ENCODE data around the gene TMC3.
"Not testable (repeated sequence)": the region's sequence is repeated elsewhere in the genome, so short reads cannot be mapped to it uniquely, and the experiment has no call there.

Gene TMC3

GRCh38 chr15:81384891-81385720, 11.1 kb upstream of the TMC3 start:
- DNase-seq (ENCODE audit: low read depth, low spot score): no peak

- DNase-seq (ENCODE audit: low read depth, low spot score): no peak
Observed at GRCh38 chr15:81381720-81382119, 7.7 kb upstream of the TMC3 start.

DNA sequence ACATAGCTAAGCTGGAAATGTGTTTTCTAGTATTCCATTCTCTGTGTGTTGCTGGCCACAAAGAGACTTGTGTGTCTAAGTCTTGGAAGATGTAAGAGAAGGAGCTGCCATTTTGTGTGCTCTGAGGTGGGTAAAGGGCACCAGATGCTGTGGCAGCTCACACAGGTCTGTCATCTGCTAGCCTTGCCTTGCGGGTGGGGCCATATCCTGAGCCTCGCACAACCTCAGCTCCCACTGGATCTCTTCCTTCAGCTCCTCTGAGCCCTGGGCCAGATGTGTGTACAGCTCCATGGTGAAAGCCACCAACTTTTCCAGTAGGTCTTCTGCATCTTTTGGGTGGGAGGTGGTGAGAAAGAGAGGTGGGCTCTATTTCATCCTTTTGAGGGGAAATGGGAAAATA, 6.7 kb upstream of the TMC3 start:
- no peak for DNase-seq (ENCODE audit: low read depth, low spot score)

- DNase-seq (ENCODE audit: low read depth, low spot score): no peak
Observed at GRCh38 chr15:81380203-81380602, 6.2 kb upstream of the TMC3 start.

- no peak for DNase-seq (ENCODE audit: low read depth, low spot score)
Observed at GRCh38 chr15:81379269-81379668, 5.3 kb upstream of the TMC3 start.

GRCh38 chr15:81378443-81378842, 4.4 kb upstream of the TMC3 start:
- no peak for DNase-seq (ENCODE audit: low read depth, low spot score)

GRCh38 chr15:81377871-81378270, 3.9 kb upstream of the TMC3 start:
- no peak for DNase-seq (ENCODE audit: low read depth, low spot score)

DNA sequence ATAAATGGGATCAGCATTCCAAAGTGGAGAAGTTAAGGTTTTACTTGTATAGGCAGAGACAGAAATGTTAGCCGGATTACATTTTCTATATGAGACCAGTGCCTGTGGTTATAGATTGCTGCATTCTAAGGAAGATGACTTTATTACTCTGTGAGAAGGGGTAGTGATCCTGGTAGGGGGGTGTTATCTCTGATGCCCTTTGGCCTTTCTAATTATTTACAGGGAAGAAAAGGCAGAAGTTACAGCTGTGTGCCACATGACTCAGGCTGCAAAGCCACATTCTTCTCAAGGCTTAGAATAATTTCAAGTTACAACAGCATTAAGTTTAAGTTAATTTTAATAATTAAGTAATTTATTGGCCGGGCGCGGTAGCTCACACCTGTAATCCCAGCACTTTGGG, 2.2 kb upstream of the TMC3 start:
- no peak for DNase-seq (ENCODE audit: low read depth, low spot score)

DNA sequence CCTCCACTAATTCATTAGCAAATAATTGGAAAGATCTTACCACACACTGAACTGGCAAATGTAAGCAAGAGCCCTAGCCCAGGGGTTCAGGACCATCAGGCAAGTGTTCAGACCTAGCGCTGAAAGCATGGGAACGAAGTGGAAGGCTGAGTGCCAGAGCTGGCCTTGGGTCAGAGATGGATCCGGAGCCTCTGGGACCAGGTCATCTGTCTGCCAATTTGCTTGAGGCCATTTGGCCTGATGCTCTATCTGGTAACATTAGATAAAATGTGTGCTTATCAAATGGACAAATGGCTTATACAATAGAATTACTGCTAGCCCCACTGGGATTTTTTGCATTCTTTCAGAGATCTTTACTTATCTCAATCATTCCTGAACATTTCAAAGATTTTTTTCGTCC, 1.4 kb upstream of the TMC3 start:
- DNase-seq (ENCODE audit: low read depth, low spot score): no peak

- DNase-seq (ENCODE audit: low read depth, low spot score): no peak
Observed at GRCh38 chr15:81373176-81373575, 837 bp downstream of the TMC3 start.

- DNase-seq (ENCODE audit: low read depth, low spot score): no peak
Observed at GRCh38 chr15:81372575-81372974, 1.4 kb downstream of the TMC3 start.

DNA sequence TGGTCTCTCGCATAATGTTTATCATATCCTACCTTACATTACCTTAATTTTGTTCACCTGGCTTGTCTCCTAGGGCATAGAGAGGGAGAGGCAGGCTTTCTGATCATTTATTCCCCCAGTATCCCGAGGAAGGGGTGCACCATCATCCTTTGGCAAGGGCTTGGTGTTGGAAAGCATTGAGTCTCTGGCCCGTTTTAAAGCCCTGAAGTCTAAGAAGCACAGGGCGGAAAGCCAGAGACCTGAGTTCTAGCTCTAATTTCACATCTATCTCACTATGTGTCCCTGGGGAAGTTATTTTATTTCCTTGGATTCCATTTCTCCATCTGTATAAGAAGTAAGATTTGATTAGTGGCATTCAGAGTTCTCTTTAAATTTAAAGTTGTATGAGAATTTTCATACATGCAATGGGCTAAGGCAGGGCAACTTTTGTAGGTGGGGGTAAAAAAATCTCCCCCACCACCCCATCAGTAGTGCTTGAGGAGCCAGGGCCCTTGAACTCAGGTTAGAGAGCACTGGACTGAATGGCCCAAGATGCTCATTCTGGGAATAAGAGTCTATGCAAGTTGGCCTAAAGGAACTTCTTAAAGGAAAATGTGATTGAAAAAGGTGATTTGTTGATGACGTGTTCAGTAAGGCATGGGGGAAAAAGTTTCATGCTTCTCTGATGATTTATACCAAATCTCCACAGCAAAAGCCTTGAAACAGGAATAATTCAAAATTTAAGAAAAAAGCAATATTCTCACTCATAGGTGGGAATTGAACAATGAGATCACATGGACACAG, 10.1 kb downstream of the TMC3 start:
- DNase-seq (ENCODE audit: low read depth, low spot score): no peak

- DNase-seq (ENCODE audit: low read depth, low spot score): no peak
Observed at GRCh38 chr15:81363276-81363675, 10.7 kb downstream of the TMC3 start.

DNA sequence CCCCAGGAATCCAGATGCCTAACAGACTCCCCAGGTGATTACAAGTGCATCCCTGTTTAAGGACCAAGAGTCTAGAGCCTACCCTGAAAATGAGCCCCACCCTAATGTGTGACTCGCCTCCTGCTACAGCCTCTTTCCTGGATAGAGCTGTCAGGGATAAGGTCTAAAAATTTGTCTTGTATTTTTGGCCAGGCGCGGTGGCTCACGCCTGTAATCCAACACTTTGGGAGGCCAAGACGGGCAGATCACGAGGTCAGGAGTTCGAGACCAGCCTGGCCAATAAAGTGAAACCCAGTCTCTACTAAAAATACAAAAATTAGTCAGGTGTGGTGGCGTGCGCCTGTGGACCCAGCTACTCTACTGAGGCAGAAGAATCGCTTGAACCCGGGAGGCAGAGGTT, 11.2 kb downstream of the TMC3 start:
- no peak for DNase-seq (ENCODE audit: low read depth, low spot score)

DNA sequence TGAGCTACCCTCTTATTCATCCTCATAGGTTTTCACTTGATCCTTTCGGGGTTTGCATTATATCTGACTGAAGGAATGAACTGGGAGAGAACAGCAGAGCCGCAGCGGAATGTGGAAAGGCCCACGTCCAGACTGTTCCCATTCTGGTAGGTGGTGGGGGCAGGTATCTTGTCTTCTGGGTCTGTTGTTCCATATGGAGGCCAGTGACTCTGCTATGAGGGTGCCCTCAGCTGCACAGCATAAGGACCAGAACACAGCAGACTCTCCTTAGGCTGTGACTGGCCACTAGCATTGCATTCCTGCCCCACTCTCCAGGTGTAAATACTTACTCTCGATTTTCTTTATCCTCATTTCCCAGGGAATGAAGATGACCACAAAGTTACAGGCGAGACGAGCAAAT, 12.1 kb downstream of the TMC3 start:
- no peak for DNase-seq (ENCODE audit: low read depth, low spot score)

GRCh38 chr15:81360491-81360890, 13.5 kb downstream of the TMC3 start:
- DNase-seq (ENCODE audit: low read depth, low spot score): no peak

DNA sequence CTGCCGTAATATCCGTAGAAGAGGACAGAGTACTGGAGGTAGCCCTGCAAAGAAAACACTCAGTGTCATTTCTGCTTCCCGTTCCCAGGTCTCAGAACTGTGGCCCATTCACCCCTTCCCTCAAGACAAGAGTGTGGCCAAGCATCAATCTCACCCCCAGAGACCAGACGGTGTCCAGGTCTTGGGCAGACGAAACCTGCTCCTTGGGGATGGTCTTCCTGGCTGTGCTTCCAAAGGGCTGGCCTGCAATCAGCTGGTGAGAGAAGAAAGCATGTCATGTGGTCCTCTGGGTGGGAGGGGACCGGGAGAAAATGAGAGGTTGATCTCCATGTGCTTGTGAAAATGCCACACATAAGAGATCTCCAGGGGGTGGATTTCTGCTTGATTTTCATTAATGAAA, 15.8 kb downstream of the TMC3 start:
- DNase-seq (ENCODE audit: low read depth, low spot score): no peak

DNA sequence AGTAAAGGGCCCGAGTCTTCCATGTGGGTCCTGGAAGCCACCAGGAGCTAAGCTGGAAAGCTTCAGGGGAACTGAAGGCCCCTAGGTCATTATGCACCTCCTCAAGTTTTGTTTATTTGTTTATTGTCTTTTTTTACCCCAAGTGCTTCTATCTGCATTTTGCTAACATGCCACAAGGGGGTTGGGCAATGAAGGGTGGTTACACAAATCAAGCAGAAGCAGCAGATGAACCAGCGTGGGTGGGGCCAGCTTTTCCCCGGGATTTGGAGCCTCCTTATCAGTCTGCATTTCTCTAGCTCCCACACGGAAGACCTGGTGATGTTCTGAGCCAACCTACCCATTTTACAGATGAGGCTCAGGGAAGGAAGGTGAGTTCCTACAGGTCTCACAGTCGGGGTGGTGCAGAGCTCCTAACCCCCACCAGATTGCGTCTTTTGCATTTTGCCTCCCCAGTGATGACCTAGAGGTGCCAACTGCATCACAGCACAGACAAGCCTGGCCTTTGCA, 16.8 kb downstream of the TMC3 start:
- no peak for DNase-seq (ENCODE audit: low read depth, low spot score)

DNA sequence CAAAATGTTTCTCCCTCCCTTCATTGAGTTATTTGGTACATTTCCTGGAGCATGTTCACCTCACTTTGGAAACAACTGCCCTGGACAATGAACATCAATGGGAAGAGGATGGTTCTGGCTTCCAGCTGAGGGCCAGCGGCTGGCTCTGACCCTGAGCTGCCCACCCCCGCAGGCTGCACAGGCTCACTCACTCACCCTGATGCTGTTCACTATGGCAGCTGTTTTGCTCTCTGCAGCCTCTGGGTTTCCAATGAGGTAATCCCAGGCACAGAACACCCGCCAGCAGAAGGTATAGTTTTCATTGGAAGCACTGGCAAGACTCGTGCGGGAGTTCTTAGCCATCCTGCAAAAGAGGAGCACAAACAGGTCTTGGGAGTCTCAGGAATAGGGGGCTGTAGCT, 17.8 kb downstream of the TMC3 start:
- no peak for DNase-seq (ENCODE audit: low read depth, low spot score)

DNA sequence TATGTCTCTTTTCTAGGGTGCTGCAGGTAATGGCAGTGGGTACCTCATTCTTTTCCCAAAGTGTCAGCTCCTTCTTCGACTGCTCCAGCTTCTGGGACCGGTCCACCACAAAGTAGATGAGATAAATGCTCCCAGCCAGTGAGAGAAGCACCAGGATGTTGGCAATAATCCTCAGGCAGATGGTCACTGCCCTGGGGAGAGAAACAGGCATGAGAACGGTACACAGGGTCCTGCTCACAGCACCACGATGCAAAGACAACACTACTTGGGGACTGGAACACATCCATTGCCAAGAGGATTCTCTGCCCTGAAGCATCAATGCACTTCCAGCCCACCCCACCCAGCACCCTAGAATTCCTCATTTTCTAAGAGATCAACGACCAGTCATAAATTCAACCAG, 22.4 kb downstream of the TMC3 start:
- DNase-seq (ENCODE audit: low read depth, low spot score): no peak

DNA sequence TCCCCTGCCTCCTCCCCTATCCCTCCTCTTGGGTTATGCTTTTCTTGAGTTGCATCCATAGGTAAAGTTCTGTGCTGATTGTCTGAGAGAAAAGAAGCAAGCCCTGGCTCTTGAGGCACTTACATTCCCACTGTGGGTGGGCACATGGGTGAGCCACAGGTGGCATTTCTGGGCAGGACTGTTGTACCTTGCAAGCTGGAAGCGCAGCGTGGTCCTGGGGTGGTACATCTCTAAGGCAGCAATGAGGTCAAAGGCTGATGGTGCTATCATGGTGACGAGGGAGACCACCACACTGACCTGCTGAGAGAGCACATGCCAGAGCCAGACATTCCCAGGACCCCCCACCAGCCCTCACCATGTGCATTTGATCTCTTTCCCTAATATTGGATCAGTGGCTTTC, 24.7 kb downstream of the TMC3 start:
- no peak for DNase-seq (ENCODE audit: low read depth, low spot score)

- not testable (repeated sequence) for DNase-seq (ENCODE audit: low read depth, low spot score)
Observed at GRCh38 chr15:81348691-81349090, 25.3 kb downstream of the TMC3 start.

GRCh38 chr15:81347910-81348309, 26.1 kb downstream of the TMC3 start:
- no peak for DNase-seq (ENCODE audit: low read depth, low spot score)

Measured in brain pericyte (primary cell).